GM21423 (cell line): ENCODE results near the gene GREM2.

Source experiments
- ATAC-seq: cut with Tn5 transposase; IDR thresholded peaks from one replicate; pipeline ENCODE4 v1.9.1; 2021; ENCODE audit warnings: mild to moderate bottlenecking, moderate library complexity; ENCODE audit not compliant: unreplicated experiment

GREM2 gene

GRCh38 chr1:240611619-240612480 lies at the start of gene GREM2:
TSS of gene GREM2 (minus strand) at chr1:240612155. CDS start at chr1:240493475, 118,680 bp downstream.
- peak; percentile 84 for ATAC-seq

- no peak for ATAC-seq
Measured at GRCh38 chr1:240658312-240658960, 46.5 kb upstream of the GREM2 start.

GRCh38 chr1:240656531-240656930 lies 44.6 kb upstream of the GREM2 start:
- ATAC-seq, result no peak

GRCh38 chr1:240652961-240653409 lies 41.0 kb upstream of the GREM2 start:
- no peak for ATAC-seq

- no peak for ATAC-seq
Measured at GRCh38 chr1:240652549-240652948, 40.6 kb upstream of the GREM2 start.

GRCh38 chr1:240650877-240651276 lies 38.9 kb upstream of the GREM2 start:
- no peak for ATAC-seq

GRCh38 chr1:240649733-240650721 lies 38.1 kb upstream of the GREM2 start:
- ATAC-seq, result no peak

- no peak for ATAC-seq
Measured at GRCh38 chr1:240646571-240647240, 34.8 kb upstream of the GREM2 start.

GRCh38 chr1:240644732-240645131 lies 32.8 kb upstream of the GREM2 start:
- ATAC-seq, result no peak

GRCh38 chr1:240635466-240636256 lies 23.7 kb upstream of the GREM2 start:
- ATAC-seq, result no peak

GRCh38 chr1:240630409-240630808 lies 18.5 kb upstream of the GREM2 start:
- ATAC-seq, result no peak

GRCh38 chr1:240621249-240621648 lies 9.3 kb upstream of the GREM2 start:
- ATAC-seq, result no peak

- no peak for ATAC-seq
Measured at GRCh38 chr1:240619906-240620621, 8.1 kb upstream of the GREM2 start.

GRCh38 chr1:240619357-240619756 lies 7.4 kb upstream of the GREM2 start:
- ATAC-seq, result no peak

GRCh38 chr1:240618946-240619345 lies 7.0 kb upstream of the GREM2 start:
- no peak for ATAC-seq

GRCh38 chr1:240616018-240616417 lies 4.1 kb upstream of the GREM2 start:
- no peak for ATAC-seq

GRCh38 chr1:240613356-240614142 lies 1.6 kb upstream of the GREM2 start:
- no peak for ATAC-seq

- ATAC-seq, result no peak
Measured at GRCh38 chr1:240612811-240613210, 856 bp upstream of the GREM2 start.
